NCI-H187 treated with DMSO at 0.1 percent for 48 hours (cell line): ENCODE data around the gene KCNQ1OT1.

ENCODE experiments used
- DNase-seq: peaks from one replicate; lab custom pipeline; 2025; lab: John Stamatoyannopoulos, UW

KCNQ1OT1 gene

DNA sequence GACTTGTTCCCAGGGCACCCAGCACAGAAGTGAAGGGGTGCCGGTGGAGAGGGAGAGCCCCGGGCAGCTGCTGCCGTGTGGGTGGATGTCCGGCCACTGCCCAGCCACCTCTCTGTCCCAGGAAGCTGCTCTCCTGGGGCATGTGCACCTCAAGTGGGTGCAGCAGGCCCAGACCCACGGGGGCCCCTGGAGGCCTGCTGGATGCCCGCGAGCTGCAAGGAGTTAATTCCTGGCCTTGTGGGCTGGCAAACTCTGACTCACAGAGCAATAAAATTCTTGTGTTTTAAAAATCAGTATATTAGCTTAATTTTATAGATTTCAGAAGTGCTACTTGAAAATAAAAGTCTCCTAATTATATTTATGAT is 37.4 kb upstream of the KCNQ1OT1 start:
- no peak for DNase-seq

DNA sequence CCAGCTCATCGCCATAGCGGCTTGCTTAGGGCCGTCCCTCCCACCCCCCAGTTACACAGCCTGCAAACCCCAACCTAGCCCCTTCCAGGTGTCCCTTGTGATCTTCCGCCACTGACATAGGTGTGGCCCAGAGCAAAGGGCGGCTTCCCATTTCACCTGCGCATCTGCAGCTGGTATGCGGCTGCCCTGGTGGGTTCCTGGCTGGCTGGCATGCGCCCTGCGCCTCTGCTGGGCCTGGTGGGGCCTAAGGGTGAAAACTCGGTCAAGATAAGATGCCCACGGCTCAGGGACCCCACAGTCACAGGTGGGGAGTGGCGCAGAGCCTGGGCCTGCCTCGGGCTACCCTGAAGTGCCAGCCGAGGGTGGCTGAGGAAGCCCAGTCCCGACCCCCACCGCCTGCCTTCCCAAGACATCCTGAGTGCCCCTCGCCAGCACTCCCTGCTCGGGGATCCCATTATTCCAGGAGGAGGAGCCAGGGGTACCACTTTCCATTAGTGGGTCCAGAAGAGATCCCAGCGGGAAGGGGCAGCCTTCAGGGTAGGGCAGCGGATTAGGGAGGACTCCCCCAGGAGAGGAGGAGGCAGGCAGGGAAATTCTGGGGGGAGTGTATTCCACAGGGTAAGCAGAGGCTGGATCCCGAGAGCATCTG is 36.9 kb upstream of the KCNQ1OT1 start:
- DNase-seq = no peak

DNA sequence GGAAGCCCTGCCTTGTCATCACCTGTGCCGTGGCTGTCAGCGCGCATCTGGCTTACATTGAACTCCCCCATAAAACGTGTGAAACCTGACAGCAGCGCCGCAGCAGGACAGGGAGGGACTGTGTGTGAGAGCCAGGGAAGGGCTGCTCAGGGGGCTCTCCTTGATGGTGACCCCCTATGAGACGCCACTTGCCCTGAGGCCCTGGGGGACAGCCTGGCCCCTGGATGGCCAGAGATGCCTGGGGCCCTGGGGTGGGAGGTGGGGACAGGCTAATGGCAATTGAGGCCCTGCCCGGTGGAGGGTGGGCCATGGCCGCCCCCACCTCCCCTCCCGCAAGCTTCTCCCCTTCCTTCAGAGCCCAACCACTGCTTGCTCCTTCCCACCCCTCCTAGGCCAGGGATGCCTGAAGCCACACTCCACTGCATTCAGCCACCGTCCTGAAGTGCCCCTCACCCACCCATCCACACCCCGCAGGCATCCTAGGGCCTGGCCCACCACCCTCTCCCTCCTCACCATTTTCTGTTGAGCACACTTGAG is 35.3 kb upstream of the KCNQ1OT1 start:
- no peak for DNase-seq

DNA sequence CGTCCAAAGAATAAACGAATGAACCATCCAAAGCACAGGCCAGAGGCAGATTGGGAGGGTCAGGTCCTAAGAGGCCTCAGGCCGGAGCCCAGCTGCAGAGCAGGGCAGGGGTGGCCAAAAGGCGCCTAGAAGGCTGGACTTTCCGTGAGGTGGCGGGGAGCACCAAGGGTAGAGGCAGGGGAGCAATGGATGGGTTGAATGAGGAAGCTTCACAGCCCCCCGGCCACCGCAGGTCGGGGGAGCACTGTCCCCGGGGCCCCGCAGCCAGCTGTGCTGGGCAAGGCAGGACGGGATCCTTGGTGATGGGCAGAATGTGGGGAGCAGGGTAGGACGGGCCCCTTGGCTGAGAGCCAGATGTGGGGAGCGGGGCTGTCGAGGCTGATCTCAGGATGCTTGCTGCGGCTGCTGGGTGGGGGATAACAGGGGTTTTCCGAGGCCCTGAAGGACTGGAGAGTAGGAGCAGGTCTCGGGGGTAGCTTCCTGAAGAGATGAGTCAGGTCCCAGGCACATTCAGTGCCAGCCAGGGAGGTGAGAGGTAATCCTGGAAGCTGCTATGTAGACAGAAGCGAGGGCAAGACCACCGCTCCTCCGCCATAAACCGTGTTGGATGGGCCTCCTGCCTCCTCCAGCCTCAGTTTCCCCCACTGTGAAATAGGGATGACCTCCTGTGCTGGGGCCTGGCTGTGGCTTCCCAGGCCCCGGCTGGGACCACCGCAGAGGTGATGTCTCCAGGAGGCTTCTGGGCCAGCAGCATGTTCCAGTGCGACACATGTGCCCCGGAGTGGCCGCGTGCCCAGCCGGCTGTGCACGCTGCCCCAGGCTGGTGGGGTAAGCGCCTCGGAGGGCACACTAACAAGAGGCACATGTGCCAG is 34.6 kb upstream of the KCNQ1OT1 start:
- no peak for DNase-seq

DNA sequence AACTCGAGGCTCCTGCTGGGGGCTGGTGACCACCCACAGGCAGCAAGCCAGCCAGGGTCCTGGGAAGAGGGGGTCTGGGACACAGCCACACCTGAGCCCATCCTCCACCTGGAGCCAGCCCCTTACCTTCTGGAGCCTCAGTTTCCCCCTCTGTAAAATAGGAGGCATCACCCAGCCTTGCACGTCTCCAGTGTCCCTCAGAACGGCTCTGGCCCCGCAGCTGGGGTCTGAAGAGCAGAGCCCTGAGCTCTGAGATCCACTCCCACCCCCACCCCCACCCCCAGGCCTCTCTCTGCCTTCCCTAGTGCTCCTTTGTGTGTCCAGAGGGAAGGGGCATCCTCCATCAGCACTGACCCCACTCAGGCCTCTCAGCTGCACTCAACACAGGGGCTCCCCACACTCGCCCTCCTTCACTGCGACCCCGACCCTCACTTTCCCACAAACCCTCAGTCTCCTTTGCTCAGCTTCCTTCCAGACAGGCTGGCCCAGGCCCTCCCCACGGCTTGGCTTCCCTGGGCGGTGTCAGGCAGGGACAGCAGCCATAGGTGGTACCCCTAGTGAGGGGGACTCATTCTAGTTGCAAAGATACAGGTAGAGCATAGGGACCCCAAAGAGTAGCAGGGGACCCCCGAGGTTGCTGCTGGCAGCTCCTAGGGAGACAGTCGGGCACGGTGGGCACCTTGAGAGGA is 33.3 kb upstream of the KCNQ1OT1 start:
- no peak for DNase-seq

DNA sequence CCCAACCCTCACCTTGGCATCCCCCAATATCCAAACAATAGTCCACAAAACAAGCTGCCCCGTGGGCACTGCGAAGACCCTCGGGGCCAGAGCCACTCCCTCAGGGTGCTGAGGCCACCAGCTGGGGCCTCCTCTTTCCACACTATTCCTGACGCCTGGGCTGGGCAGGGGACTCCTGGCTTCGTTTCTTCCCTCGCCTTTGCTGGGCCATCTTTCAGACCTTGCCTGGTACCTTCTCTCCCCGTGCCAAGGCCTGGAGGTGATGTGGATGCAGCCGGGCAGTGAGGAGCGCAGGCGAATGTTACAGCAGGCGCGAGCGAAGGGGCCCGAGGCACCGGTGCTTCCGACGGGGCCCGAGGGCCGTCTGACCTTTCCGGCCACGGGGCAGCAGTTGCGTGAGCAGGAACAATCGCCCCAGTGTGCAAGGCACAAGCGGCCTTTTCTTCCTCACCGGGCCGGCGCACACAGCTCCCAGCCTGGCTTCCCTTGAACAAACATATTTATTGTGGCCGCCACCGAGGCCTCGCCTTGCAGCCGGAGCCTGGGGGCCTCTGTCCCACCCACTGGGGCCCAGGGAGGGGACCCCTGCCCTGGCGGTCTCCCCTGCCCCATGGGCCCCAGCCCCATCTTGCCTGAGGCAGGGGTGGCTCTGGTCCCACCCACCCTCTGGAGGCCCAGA is 32.6 kb upstream of the KCNQ1OT1 start:
- DNase-seq = no peak

DNA sequence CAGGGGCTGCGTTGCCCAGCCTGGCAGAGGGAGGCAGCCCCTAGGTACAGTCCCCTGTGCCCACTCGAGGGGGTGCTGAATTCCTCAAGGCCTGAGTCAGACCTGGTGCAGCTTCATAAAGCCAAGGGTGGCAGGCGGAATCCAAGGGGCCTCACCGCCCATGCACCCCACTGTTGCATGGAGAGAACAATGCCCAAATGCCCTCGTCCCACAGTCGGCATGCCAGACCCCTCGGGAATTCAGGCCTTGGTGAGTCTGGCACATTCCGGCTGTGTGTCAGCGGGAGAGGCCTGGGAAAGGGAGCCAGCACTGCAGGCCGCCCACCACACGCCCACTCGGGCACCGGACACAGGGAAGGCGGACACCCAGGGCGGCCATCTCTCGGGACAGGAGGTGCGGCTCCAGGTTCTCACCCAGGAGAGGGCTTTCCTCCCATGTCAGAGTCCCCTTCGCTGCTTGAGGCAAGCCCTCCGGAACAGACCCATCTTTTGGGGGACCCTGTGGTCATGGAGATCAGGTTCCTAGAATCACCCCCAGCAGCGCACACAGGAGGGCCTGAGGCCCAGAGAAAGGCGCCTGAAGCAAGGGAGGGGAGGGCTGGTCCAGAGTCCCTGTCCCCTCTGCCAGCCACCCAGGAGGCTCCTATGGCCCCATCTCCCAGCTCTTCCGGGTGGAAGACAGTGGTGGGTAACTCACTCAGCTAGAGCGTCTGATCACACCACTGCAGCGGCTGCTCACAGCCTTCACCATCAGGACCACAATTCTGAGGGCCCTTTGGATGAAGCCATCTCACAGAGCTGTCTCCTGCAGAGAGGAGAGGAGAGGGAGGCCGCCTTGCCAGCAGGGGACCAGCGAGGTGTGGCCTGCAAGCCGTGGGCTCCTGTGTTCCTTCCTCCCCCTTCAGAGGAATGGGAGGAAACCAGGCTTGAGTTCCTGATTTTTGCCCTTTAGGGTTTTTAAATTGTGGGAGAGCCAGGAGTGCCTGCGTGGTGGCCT is 31.6 kb upstream of the KCNQ1OT1 start:
- no peak for DNase-seq

DNA sequence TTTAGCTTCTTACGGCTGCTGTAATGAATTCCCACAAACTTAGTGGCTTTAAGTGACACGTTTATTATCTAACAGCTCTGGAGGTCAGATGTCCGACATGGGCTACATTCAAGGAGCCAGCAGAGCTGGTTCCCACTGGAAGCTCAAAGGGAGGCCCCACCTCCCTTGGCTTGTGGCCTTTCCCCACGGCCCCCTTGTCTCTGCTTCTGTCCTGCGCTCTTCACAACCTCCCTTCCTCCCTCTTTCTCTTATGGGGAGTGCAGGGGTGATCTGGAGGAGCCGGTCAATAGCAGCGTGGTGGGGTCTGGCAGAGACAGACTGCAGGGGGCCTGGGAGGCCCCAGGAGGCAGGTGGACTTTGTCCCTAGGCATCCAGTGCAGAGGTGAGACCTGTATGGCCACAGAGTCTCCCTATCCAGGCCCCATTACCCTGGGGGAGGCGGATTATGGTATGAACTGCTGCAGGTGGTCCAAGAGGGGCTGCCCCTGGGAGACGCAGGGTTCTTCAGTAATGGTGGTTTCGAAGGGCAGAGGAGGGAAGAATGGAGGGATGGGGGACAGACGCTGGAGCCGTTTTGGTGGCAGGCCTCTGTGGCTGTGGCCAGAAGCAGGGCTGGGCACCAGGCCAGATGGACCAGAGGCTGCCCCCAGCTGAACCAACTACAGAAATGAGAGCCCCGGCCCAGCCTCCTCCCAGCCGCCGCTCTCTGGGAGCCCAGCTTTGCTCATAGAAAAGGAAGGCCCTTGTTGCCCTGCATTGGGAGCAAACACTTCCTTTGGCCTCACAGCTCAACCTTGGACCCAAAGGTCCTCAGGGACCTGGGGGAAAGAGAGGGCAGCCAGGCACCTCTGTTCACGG is 30.7 kb upstream of the KCNQ1OT1 start:
- DNase-seq = no peak

DNA sequence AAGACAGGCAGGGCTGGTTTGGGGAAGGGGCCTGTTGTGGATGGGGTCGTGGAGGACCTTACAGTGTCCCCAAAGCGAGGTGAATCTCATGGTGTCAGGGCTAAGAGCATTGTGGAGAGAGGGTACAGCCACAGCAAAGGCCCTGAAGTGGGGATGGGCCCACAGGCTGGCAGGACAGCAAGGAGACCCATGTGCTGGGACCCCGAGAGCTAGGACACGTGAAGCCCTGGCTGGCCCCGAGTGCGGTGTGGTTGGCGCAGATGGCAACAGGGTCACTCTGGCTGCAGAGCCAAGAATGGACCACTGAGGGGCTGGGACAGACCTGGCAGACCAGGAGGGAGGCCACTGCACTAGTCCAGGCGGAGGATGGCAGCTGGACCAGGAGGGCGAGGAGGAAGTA is 30.0 kb upstream of the KCNQ1OT1 start:
- DNase-seq = no peak

DNA sequence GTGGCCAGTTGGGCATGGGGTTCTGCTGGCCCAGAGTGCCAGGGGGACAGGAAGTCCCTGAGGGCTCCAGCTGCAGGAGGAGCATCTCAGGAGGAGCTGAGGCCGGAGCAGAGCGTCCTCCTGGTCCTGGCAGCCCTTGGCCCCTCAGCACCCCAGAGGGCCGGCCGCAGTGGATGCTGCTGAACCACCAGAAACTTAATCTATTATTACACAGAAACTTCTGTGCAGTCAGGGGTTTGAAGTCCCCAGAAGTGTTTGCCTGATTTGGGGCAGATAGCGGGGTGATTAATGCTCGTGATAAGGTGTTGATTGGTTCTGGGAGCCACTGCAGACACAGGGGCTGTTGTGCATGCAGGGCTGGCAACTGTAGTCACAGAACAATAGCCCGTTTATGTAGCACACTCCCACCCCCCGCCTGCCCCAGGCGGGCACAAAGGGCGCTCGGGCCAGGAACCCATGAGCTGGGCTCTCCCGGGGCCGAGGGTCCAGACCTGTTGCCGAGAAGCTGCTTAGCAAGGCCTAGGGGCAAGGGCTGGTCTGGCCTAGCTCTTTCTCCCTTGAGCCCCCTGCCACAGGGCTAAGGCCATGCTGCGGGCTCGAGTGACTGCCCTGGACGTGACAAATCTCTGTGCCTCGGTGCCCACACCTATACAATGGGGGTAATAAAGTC is 29.0 kb upstream of the KCNQ1OT1 start:
- no peak for DNase-seq

DNA sequence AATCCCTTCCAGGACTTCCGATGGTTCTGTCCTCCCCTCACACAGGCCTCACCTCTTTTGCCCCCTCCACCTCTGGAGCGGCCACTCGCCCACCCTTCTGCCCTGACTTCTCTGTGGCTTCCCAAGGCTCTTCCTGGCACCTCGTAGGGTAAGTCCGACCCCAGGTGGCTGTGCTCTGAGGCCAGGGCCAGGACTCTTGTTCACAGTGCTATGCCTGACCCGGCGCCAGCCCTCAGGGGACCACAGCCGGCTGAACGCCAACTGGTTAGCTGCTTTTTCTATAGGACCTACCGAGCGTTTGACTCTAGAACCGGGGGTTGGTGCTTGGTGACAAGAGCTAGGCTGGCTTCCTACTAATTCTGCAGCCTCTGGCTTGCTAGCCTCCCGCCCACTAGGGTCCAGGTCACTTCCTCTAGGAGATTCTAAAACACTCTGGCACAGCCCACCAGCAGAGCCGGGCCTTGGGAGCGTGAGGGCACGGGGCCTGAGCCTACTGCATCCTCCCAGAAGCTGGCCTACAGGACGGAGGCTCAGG is 28.4 kb upstream of the KCNQ1OT1 start:
- no peak for DNase-seq

DNA sequence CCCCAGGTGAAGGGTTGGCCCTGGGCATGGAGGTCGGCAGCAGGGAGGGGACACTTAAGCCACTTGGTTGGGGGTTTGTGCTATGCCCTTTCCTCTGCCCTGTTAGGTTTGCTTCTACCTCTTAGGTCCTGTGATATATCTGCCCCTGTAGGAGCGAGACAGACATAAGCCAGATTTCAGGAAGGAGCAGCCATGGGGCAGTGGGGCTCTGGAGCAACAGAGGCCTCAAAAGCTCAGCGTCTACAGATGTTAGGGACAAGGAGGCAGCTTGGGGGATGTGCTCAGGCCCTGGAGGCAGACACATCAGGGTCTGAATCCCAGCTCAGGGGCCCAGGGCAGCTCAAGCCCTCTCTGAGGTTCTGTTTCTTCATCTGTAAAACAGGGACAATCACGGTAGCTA is 27.2 kb upstream of the KCNQ1OT1 start:
- no peak for DNase-seq

DNA sequence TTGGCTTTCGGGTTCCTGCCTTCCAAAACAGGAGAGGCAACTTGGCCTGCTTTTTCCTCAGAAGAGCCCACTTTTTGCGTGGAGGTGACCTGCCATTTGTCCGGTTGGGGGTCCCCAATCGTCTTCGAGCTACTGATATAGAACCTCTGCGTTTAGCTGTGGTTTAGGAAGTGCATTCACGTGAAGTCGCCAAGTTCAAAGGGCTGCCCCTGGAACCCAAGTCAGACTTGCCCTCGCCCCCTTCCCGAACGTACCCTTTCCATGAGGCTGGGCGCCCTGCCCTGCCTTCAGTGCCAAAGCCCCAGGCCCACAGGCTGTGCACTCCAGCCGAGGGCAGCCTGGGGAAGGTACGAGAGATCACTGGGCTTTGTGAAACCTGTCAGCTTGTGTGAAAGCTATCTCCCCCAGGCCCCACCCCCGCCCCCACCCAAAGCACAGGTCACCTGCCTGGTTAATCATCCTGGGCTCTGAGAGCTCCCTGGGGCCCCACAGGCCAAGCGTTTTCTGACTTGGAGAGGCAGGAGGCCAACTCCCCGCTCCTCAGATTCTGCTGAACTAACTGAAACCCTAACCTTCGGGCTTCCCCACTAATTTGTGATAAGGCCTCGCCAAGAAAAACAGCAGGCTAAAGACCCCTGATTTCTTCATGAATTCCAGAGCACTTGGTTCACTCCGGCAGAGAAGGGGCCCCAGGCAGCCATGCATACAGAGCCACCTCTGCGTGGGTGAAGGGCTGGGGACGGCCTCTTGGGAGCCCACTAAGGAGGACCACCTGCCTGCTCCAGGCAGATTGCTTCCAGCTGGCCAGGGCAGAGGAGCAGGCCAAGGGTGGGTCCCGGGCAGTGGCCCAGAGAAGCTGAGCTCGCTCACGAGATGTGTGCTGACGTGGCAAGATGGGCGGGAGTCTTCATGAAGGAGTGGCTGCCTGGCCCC is 25.8 kb upstream of the KCNQ1OT1 start:
- no peak for DNase-seq

DNA sequence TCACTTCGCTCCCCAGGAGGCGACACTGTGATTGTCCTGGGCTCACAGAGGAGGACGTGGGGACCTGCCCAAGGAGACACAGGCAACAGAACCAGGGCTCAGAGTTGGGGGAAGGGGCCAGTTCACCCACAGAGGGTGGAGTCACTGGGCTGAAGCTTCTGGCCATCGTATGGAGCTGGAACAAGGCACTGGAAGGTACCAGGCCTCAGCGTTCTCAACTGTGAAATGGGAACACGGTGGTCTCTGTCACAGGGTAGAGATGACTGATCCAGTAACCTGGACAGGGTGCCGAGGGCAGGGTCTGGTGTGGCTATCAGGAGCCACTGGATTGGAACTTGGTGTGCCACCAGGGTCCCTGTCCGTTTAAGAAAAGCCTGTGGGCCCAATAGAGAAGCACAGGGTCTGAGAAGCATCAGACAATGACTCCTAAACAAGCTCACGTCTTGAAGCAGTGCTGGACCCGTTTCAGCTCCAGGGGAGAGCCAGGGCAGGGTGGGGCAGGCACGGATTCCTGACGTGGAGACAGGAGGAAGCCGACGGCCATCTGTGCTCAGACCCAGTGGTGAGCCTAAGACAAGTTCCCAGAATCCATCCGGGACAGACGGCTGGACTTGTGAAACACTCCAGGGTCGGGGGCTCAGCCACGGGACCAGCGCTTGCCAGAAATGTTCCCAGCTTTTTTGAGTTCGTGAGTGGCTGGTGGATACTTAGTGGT is 25.0 kb upstream of the KCNQ1OT1 start:
- no peak for DNase-seq

DNA sequence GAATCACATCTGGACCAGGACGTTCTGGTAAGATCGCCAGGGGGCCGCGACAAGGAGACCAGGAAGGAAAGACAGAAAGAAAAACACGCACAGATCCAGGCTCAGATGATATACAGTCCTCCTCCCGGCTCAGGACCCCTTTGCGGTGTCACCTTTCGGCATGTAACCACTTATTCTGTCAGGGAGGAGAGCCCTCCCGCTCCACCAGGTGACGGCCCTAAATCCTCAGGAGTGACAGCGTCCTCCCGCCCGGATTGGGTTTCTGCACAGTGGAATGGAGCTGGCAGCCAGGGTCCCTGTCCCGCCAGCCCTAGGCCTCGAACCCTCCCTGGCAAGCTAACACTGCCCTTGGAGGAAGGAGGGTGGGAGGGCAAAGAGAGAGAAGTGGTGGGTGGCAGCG is 24.3 kb upstream of the KCNQ1OT1 start:
- no peak for DNase-seq

DNA sequence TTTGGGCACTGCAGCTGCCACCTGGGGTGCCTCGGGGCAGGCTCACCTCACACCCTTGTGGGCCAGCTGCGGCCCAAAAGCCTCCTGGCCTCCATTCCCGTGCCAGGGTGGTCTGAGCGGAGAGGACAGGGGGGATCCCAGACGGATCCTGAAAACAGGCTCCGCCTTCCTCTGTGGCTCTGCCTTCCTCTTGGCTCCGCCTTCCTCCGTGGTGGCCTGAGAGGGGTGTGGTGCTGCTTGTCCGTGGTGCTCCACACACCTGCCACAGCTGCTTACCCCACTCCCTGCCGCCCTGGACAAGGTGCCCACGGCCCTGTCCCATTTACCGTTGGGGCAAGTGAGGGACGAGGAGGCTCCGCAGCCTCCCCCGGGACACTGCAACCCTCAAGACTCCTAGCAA is 23.2 kb upstream of the KCNQ1OT1 start:
- DNase-seq = no peak

DNA sequence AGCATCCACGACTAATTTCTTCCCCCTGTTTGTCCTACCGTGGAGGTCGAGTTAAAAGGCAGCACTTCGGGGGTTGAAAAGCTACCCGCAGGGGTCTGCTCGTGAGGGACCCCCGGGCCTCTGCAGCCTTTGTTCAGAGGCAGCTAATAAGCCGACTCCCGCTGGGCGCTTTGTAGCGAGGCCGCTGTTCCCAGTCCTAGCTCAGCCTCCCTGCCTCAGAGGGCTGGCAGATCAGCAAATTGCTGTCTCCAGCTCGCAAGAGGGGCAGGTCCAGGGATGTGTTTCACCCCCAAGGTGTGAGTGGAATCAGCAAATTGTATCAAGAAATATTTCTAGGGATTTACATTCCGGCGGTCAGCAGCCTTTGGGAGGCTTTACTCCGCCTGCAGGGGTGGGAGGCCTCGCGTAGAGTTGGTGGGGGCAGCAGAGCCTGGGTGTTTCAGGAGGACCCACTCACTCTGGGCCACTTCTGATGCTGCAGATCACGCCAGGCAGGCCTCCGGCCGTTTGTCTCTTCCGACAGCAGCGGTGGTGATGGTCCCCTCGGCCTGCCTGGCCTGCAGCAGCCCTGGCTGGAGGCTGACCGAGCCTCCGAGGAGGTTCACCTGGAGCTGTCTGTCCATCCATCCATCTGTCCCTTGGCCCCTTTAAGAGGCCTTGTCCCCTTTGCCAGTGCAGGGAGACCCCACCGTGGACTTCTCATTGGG is 21.6 kb upstream of the KCNQ1OT1 start:
- no peak for DNase-seq
